NCI-H2227 (cell line): ENCODE measurements around the gene TNFRSF14.

Experiments
- DNase-seq: peaks from one replicate; lab custom pipeline; 2025; ENCODE audit not compliant: unreplicated experiment; lab: John Stamatoyannopoulos, UW

TNFRSF14 gene

DNA sequence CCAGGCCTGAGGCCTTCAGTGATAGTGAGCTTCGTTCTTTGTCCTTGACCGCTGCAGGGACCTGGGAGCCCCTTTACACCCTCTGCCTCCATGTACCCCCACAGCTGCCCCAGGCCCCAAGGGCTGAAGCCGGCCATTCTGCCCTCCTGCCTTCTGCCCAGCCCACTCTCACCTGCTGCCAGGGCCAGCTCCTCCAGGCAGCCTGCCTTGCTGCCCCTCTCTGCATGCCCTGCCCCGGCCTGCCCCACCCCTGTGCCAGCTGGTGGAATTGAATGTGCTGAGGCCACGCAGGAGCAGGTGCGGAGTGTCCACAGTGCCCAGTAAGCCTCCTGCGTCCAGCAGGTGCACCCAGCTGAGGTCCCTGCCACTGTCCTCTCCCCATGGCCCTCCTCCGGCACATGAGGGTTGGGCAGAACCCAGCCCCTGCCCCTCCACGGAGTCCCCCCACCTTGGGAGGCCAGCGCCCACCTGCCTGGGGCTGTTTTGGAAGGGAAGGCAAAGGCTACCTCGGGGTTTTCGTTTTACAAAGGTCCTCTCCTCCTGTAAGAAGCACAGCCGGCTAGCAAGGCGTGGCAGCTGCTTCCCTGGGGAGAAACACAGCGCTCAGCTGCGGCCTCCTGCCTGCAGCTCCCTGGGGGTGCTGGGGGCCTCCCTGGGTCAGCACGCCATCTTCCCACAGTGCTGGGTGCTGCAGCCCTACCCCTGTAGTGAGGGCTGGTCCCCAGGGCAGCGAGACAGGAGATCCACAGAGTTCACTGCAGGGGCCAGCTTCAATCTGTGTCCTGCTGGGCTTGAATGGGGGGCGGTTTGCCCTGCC is 55.7 kb downstream of the TNFRSF14 start:
- DNase-seq: no peak

DNA sequence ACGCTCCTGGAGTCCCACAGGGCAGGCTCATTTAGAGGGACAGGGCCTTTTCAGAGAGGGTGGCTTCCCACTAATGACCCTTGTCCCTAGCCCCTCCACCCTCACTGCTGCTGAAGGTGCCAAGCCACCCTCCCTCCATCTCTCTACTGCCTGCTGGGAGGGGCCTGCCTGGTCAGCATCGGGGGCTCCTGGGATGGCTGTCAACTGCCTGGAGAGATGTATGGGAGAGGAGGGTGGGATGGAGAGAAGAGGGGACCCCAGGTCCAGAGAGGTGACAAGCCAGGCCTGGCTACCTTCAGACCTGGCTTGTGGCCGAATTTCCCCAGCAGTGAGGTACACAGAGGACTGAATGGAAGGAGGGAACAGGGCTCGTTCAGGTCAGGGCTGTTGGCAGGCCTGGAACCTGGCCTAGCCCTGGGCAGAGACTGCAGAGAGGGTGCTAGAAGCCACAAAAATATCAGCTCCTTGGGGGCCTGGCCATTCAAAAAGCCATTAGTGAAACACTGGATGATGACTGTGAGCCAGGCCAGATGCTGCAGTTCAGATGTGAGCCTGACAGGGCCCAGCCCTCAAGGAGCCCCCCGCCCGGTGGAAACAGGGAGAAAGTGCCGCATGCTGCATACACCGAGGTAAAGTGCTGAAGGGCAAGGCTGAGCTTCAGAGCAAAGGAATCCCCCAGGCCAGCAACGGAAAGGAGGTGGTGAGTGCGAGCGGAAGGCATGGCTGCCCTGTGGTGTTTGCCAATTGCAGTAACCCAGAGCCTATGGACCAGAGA is 56.6 kb downstream of the TNFRSF14 start:
- no peak for DNase-seq
